ENCODE data around the gene MRPS14.

The MRPS14 gene

DNA sequence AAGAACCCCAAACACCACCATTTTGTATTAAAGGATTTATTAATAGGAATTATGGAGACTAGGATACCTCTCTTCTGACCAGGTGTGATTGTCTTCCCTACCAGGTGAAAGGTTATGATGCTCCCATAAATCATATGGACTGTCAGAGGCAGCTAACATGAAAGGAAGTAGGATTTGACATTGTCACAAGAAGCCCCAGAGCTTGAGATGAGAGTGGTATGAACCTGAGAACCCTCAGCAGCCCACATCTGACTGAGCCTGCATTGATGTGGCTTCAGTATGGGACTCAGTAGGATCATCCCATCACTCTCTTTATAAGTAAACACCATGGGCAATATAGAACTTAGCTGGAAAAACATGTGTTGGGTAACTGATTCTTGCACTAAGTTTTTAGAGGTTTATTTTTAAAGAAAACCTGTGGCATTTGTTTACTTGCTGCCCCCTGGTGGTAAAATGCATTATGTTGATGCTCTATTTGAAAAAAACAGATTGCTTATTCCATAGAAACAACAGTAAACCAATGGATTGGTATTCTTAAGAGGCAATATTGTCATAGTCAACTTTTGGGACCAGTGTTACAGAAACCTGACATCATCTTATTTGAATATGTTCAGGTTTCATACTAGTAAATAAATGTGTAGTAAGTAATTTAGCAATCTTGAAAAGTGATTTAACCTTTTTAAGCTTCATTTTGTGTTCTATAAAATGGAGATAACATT lies 40.1 kb downstream of the MRPS14 start:
- no peak for DNase-seq

DNA sequence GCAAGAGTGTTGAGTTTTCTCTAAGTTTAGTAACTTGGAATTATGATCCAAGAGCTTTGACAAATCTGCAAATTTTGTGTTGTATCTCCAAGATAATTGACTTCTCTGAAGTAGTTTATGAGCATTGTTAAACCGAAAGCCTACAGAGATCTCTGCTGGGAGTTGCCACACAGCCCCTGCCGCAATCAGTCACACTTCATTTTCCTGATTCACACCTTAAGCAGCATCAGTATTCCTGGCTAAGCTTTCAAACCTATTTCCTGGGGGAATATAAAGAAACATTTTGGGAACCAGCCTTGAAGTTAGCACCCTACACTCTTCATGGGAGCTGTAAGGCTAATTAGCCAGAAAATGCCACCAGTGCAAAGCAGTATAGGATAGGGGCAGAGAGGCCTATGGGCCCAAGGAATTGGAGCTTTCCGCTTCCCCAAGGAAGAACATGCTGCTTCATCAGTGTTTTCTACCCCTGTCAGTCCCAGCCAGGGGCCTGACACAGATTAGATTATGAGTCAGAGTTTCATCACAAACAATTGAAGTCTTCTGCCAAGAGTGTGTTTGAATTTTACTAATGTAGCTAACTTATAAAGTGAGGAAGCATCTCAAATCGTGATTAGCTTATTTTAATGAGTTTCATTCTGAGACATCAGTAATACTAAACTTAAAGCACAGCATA lies 46.7 kb downstream of the MRPS14 start:
- no peak for DNase-seq

DNA sequence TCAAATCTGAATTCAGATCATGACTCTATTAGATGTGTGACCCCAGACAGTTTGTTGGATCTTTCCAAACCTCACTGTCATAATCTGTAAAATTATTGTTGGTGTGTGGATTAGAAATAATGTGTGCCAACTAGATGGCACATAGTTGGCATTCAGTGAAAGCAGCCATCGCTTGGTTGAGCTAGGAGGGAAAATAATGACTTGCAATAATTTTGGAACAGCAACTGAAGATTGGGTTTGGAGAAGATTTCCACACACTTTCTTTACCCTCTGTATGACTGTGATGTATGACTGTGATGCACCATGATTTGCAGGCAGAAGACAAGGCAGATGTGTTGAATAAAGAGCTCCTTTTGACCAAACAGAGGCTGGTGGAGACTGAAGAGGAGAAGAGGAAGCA lies 47.5 kb downstream of the MRPS14 start:
- DNase-seq, result no peak

- DNase-seq, result peak; percentile 89
These were observed 48.5 kb downstream of the MRPS14 start for GRCh38 chr1:174974711-174975119.

DNA sequence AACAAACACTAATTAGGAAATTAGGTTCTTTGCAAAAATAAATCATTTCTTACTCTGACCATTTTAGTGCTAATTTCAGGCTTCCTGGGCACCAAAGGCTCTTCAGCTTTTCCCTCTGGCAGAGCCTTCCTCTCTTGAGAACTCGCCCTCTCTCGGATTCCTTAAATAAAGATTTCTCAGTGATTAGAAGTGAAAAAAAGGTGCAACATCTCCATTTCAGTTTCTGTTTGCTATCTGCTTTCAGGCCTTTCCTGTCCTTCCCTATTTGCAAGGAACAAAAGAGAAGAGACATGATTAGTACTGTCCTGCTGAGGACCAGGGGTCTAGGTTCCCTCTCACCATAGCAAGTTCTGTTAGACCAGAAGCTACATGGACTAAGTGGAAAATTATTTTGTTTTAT lies 51.3 kb downstream of the MRPS14 start:
- DNase-seq, result no peak

GRCh38 chr1:174971466-174971865 lies 51.8 kb downstream of the MRPS14 start:
- DNase-seq, result no peak

DNA sequence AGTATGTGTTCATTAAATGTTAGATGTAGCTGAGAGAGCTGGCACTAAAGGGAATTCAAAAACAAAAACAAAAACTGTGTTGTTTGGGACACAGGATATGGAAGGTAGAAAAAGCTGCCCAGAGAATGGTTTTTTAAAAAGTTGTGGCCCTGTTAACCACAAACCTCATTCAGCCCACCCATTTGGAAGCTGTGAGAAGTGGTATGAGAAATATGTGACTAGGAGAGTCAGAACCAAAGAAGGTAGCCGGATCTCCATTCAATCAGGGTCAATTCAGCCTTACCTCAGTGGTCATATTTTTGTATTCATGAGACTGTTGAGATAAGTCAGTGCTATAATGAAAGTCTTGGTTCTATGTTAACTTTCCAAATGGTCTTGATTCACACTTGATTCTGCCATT lies 53.2 kb downstream of the MRPS14 start:
- DNase-seq, result no peak

- no peak for DNase-seq
These were observed 54.4 kb downstream of the MRPS14 start for GRCh38 chr1:174968750-174969244.

- no peak for DNase-seq
These were observed 55.1 kb downstream of the MRPS14 start for GRCh38 chr1:174967845-174968705.

- no peak for DNase-seq
These were observed 57.1 kb downstream of the MRPS14 start for GRCh38 chr1:174966008-174966572.

GRCh38 chr1:174965362-174966007 lies 57.7 kb downstream of the MRPS14 start:
- no peak for DNase-seq

DNA sequence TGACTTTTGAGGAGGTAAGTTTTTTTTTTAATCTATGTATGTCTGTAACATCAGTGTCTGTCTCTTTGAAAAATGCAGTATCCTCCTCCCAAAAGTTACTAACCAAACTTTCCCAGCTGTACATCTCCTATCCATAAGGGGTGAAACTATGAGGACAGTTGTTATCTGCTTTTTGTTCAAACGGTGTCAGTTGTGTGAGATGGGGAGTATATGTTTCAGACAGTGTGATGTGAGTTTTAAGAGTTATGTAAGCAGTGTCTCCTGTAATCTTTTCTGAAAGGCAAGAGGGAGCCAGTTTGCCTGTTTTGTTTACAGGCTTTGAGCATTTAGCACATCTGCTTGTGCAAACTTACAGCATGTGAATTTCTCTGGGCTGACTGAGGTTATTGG lies 58.3 kb downstream of the MRPS14 start:
- DNase-seq, result no peak

GRCh38 chr1:174964261-174964971 lies 58.8 kb downstream of the MRPS14 start:
- no peak for DNase-seq

GRCh38 chr1:174963529-174964125 lies 59.6 kb downstream of the MRPS14 start:
- DNase-seq, result no peak

Data from NCI-H446 treated with DMSO at 0.1 percent for 48 hours (cell line).